HG03432 (cell line): ENCODE results near the gene DNAJC16.

Experiments
- ATAC-seq: cut with Tn5 transposase; IDR thresholded peaks from one replicate; pipeline ENCODE4 v1.9.1; 2021; ENCODE audit warnings: mild to moderate bottlenecking, moderate library complexity; ENCODE audit not compliant: unreplicated experiment

DNAJC16 gene

GRCh38 chr1:15618655-15619525 lies 92.2 kb downstream of the DNAJC16 start:
- no peak for ATAC-seq

- ATAC-seq, result no peak
Measured at GRCh38 chr1:15620155-15620545, 93.5 kb downstream of the DNAJC16 start.

DNA sequence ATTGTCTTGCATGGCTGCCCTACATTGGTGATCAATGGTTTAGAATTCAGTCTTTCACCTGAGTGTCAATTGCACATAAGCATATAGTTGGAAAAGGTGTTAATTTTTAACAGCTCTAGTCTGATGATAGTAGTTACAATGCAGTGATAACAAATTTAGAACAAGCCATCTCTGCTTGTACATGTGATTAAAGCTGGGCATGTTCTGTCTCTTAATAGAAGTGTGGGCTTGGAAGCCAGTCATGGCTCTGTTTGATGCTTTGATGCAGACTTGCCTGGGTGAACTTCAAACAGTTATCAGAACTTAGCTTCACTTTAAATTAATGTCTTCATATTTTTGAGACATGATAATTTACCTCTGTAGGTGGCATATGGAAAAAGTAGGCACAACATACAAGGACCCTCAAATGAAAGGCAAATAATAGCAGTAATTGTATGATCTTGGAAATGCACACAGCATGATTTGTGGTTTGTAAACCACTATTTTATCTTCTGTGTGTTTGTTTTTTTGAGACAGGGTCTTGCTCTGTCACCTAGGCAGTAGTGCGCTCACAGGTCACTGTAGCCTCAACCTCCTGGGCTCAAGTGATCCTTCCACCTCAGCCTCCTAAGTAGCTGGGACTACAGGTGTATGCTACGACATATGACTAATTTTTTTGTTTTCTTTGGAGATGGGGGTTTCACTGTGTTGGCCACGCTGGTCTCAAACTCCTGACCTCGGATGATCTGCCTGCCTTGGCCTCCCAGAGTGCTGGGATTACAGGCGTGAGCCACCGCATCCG lies 94.4 kb downstream of the DNAJC16 start:
- no peak for ATAC-seq

DNA sequence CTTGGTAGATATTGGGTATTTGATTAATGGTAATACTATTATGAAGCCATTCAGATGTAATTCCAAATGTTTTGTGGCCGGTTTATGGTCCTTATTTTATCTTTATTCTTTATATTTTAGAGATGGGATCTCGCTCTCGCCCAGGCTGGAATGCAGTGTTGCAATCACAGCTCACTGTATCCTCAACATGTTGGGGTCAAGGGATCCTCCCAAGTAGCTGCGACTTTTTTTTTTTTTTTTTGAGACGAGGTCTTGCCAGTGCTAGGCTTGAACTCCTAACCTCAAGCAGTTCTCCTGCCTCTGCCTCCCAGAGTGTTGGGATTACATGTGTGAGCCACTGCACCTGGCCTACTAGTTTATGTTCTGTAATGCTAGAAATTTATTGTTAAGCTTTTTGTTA lies 95.3 kb downstream of the DNAJC16 start:
- ATAC-seq, result no peak

DNA sequence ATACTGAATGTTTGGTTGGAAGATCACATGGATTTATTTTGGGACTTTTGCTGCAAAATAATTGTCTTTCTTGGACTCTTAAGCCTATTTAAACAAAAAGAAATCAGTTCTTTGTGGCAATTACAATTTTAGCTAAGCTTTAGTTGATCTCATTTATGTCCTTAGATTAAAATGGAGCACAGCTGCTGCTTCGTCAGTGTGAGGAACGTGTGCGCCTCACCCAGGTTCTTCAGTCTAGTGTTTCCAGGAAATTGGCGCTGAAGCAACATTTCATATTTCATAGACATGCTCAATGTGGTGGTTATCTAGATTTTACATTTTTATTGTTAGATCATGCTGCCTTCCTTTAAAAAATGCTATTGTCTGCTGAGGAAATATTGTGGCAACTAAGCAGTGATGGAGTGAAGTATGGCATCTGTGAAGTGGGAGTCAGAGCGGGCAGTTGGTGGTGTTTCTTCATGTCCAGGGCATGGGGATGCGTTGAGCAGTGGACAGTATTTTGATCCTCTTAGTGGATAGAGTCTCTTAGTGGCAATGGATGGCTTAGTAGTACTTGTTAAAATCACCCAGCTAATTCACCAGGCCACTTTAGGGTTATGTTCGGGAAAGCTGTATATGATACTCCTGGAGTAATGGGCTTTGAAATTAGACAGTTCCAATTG lies 96.2 kb downstream of the DNAJC16 start:
- ATAC-seq, result no peak

DNA sequence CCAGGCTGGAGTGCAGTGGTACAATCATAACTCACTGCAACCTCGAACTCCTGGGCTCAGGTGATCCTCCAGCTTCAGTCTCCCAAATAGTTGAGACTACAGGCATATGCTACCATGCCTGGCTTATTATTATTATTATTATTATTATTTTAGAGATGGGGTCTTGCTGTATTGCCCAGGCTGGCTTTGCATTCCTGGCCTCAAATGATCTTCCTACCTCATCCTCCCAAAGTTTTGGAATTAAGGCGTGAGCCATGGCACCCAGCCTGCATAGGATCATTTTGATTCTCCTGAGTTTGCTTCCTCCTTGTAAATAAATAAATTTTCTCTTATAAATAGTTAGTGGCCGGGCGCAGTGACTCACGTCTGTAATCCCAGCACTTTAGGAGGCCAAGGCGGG lies 96.8 kb downstream of the DNAJC16 start:
- ATAC-seq, result no peak

GRCh38 chr1:15624133-15624714 lies 97.6 kb downstream of the DNAJC16 start:
- ATAC-seq, result no peak

DNA sequence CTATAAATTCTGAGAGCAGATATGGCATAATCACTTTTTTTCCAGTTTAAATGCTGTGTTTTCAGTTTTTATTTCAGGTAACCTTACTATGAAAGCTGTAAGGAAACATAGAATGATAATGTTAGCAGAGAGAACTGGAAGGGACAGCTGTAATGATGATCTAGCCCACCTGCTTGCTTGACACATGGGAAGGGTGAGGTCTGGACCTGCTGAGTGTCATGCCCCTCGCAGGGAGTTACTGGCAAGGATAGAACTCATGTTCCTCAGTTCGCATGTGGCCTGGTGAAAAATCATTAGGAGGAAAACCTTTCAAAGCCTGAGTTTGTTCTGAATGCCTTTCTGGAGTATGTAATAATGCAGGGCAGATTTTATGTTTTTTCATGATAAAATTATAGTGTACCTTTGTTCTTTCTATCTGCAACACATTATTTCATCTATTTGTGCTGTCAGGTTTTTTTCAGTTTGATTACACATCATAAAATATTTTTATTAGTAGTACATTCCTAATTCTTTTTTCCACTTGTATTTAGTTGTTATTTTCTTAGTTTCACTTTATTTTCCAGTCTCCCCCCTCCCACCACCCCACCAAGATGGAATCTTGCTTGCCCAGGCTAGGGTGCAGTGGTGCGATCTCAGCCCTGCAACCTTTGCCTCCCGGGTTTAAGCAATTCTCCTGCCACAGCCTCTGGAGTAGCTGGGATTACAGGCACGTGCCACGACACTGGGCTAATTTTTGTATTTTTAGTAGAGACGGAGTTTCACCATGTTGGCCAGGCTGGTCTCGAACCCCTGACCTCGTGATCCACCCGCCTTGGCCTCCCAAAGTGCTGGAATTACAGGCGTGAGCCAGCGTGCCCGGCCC lies 98.6 kb downstream of the DNAJC16 start:
- no peak for ATAC-seq
